RWPE2 (cell line): ENCODE results near the gene RIF1.

ENCODE experiments used
- ATAC-seq: fragments of 200-7000 bp; cut with Tn5 transposase; 3 replicates; pipeline ENCODE4 v1.9.1; 2021; ENCODE audit warnings: low read depth
- DNase-seq: peaks from one replicate; pipeline ENCODE4 v3.0.0-alpha.2; 2020; ENCODE audit warnings: low spot score
- H3K27ac ChIP-seq: fragments of 450-650 bp; 2 replicates; pipeline ENCODE4 v1.5.1; 2017; ENCODE audit warnings: mild to moderate bottlenecking; ENCODE audit not compliant: poor library complexity, severe bottlenecking
- H3K27me3 ChIP-seq: fragments of 250-450 bp; sonication (Bioruptor Pico); 2 replicates; pipeline ENCODE4 v1.5.1; 2021; ENCODE audit warnings: mild to moderate bottlenecking, moderate library complexity; ENCODE audit not compliant: insufficient read depth, poor library complexity, severe bottlenecking
- H3K36me3 ChIP-seq: fragments of 250-450 bp; sonication (Bioruptor Pico); 2 replicates; pipeline ENCODE4 v1.5.1; 2020; ENCODE audit warnings: low read depth, mild to moderate bottlenecking, moderate library complexity
- H3K4me1 ChIP-seq: fragments of 250-450 bp; sonication (Bioruptor Pico); 2 replicates; pipeline ENCODE4 v1.5.1; 2021; ENCODE audit warnings: mild to moderate bottlenecking, moderate library complexity; ENCODE audit not compliant: insufficient read depth, poor library complexity, severe bottlenecking
- H3K4me3 ChIP-seq: fragments of 250-450 bp; sonication (Bioruptor Pico); 2 replicates; pipeline ENCODE4 v1.5.1; 2021; ENCODE audit warnings: mild to moderate bottlenecking, moderate library complexity; ENCODE audit not compliant: severe bottlenecking
- H3K9me3 ChIP-seq: fragments of 250-450 bp; sonication (Bioruptor Pico); 2 replicates; pipeline ENCODE4 v1.5.1; 2021; ENCODE audit warnings: mild to moderate bottlenecking, moderate library complexity; ENCODE audit not compliant: severe bottlenecking
- TF ChIP-seq, protein P1 (sequence below): fragments of 450-650 bp; IDR thresholded peaks from one replicate; pipeline ENCODE4 v1.5.1; 2017; ENCODE audit warnings: mild to moderate bottlenecking, moderate library complexity; ENCODE audit not compliant: poor library complexity, severe bottlenecking

RIF1 gene

DNA sequence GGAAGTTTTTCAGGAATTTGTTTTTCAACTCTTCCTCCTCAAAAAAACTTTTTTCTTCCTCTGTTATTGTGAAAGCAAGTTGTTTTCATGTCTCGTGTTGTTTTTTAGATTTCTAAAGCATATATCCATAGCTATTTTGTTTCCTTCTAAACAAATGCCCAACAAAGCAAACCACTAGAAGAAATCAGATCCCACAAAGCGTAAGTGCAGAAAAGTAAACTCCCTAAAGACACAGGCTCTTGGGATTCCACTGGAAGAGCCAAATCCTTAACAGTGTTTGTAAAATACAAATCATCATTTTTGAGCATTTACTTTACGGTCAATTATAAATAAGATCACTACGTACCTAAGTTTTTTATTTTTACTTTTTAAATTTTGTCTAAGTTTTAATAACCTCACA, 21.7 kb upstream of the RIF1 start:
- Histone ChIP-seq H3K27ac (no peak overlapping the region), H3K27me3 (no peaks in the 10 kb centered on the region), H3K4me1 (no peaks in the 10 kb centered on the region), H3K9me3 (no peaks in the 10 kb centered on the region), H3K4me3 (no peak overlapping the region), H3K36me3 (no peaks in the 10 kb centered on the region)
- TF ChIP-seq, protein P1, sequence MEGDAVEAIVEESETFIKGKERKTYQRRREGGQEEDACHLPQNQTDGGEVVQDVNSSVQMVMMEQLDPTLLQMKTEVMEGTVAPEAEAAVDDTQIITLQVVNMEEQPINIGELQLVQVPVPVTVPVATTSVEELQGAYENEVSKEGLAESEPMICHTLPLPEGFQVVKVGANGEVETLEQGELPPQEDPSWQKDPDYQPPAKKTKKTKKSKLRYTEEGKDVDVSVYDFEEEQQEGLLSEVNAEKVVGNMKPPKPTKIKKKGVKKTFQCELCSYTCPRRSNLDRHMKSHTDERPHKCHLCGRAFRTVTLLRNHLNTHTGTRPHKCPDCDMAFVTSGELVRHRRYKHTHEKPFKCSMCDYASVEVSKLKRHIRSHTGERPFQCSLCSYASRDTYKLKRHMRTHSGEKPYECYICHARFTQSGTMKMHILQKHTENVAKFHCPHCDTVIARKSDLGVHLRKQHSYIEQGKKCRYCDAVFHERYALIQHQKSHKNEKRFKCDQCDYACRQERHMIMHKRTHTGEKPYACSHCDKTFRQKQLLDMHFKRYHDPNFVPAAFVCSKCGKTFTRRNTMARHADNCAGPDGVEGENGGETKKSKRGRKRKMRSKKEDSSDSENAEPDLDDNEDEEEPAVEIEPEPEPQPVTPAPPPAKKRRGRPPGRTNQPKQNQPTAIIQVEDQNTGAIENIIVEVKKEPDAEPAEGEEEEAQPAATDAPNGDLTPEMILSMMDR, result no peak
- no peak for ATAC-seq
- no peak for DNase-seq

DNA sequence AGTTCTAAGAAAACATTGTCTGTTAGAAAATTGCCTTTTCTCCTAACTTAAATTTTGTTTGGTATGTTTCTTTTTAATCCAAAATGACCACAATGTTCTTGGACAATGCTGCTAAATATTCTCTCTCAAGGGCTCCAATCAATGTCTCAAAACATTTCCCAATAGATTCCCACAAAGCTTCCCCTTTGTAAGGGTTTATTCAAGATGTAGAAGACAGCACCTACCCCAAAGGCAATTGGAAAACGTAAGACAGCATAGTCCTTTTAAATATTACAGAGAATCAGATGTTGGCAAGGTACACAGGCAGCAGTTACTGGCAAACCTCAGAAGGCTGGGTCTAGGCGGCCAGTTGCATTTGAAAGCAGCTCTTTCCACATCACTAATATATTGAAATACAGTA, 18.3 kb upstream of the RIF1 start:
- TF ChIP-seq, protein P1, result no peak
- Histone ChIP-seq H3K4me3 (no peak overlapping the region), H3K36me3 (no peaks in the 10 kb centered on the region), H3K27me3 (no peaks in the 10 kb centered on the region), H3K27ac (no peak overlapping the region), H3K9me3 (no peaks in the 10 kb centered on the region), H3K4me1 (no peaks in the 10 kb centered on the region)
- no peak for ATAC-seq
- DNase-seq, result no peak

DNA sequence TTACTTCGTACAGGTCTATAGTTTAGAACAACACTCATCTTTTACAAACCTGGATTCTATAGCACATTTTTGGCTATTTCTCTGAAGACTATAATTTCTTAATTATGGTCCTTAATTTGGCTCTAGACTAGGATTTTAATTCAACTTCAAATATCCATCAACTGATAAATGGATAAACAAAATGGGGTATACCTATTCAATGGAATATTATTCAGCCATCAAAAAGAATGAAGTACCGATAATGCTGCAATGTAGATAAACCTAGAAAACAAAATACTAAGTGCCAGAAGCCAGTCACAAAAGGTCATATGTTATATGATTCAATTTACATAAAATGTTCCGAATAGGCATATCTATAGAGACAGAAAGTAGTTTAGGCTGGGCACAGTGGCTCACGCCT, 15.2 kb upstream of the RIF1 start:
- H3K27me3 ChIP-seq, result no peaks in the 10 kb centered on the region
- H3K27ac ChIP-seq, result no peak overlapping the region
- DNase-seq, result no peak
- TF ChIP-seq, protein P1, result no peak
- no peaks in the 10 kb centered on the region for H3K9me3 ChIP-seq
- H3K36me3 ChIP-seq, result no peaks in the 10 kb centered on the region
- H3K4me1 ChIP-seq, result no peaks in the 10 kb centered on the region
- H3K4me3 ChIP-seq, result no peak overlapping the region
- ATAC-seq, result no peak

DNA sequence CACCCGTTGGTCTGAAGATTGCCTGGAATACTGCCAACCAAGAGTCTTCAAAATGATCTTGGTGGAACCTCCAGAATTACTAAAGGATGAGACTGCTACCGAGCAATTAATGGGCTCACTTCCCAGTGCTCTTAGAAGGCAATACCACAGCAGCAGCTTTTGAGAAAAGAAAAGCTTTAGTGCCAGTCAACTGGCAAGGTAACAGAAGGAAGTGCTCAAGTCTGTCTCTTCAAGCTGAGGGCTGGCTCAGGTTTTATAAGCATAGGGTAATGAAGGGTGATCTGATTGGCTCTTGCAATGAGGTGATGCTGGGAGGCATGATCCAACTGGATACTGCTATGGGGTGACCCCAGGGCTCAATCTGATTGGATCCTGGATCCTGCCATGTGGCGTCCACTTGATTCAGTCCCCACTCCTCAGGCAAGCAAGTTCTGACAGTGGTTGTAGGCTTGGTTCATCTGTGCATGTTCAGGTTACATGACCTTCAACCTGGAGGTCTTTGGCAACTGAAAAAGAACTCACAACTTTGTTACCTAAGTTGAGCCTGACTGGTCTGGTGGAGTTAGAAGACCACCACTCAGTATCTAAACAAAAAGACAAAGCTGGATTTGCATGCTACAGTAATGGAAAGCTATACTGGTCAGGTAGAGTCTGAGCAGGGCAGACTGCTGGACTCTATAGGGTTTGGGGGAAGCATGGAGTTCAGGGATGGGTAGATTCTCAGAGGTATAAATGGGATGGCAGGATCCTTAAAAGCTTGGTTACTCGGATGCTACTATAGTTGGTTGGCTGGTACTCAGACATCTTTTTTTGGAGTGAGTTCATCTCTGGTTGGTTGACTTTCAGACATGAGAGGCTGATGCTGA, 14.0 kb upstream of the RIF1 start:
- no peaks in the 10 kb centered on the region for H3K36me3 ChIP-seq
- no peak overlapping the region for H3K27ac ChIP-seq
- no peaks in the 10 kb centered on the region for H3K9me3 ChIP-seq
- H3K4me3 ChIP-seq, result no peak overlapping the region
- TF ChIP-seq, protein P1, result no peak
- H3K4me1 ChIP-seq, result no peaks in the 10 kb centered on the region
- H3K27me3 ChIP-seq, result no peaks in the 10 kb centered on the region
- ATAC-seq, result no peak
- DNase-seq, result no peak

DNA sequence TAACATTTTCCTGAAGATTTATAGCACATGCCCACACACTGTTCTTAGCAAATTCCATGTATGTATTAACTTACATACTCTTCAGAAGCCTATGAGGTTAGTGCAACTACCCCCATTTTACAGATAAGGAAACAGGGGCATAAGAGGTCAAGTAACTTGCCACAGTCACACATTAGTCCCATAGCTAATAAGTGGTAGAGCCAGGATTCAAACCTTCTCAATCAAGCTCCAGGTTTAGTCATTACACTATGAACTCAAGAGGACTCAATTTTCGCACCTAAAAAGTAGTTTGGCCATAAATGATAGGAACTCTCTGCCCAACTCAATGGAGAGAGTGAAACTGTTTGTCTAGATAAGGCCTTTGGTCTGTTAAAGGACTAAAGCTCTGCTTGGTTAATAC, 9.7 kb upstream of the RIF1 start:
- no peaks in the 10 kb centered on the region for H3K27me3 ChIP-seq
- no peaks in the 10 kb centered on the region for H3K9me3 ChIP-seq
- H3K4me3 ChIP-seq, result no peak overlapping the region
- H3K36me3 ChIP-seq, result no peaks in the 10 kb centered on the region
- H3K4me1 ChIP-seq, result no peaks in the 10 kb centered on the region
- no peak for ATAC-seq
- TF ChIP-seq, protein P1, result no peak
- DNase-seq, result no peak
- no peak overlapping the region for H3K27ac ChIP-seq
